Uterus (tissue), 2 donors: ENCODE results near the gene HTRA1.

Experiments
- POLR2A ChIP-seq, 2 donors: fragments of 450-650 bp; IDR thresholded peaks; one replicate each; pipeline ENCODE4 v1.6.1; 2016; ENCODE audit warnings: antibody characterized with exemption in 2 of 2, mild to moderate bottlenecking in 1 of 2, moderate library complexity in 1 of 2
- TF ChIP-seq, protein P1 (sequence below), 4 experiments: fragments of 200-600 bp in 2 of 4; fragments of 450-650 bp in 2 of 4; sonication (generic) in 2 of 4; IDR thresholded peaks; one replicate each; pipeline ENCODE4 v1.5.1; 2016 to 2019; ENCODE audit warnings: antibody characterized with exemption in 4 of 4, mild to moderate bottlenecking in 2 of 4, moderate library complexity in 1 of 4

DNA sequence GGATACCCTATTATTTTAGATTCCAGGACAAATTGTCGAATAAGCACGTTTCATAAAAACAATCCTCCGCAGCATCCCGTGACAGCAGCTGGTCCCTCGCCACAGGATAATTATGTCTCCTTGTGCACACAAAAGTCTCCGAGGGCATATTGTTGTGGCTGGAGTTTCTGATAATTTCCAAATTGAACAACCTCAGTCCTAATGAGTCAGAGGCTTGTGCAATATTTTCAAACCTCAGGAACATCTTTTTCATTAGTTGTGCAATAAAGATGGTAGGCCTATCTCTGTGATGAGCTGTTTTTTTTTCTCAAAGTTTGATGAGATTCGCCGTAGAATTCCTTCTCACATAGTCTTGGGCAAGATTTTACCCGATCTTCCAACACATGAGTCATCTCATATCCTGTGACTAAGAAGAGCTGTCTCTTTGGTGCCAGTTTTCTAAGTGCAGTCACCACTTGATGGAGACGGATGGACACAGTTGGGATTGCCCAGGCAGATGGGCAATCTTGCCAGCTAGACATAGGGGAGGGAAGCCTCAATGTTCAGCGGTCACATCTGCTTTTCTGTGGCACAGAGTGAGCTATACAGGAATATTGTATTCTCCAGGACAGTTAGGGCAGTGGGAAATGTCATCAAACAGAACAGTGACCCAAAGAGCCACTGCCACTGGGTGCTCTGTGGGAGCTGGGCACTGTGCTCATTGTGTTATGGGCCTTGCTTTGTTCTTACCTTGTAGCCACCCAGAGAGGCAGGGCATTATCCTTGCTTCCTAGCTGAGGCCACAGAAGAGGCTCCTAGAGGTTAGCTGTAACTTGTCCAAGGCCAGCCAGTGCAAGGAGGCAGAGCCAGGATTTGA, 7.8 kb downstream of the HTRA1 start:
- TF ChIP-seq, protein P1, sequence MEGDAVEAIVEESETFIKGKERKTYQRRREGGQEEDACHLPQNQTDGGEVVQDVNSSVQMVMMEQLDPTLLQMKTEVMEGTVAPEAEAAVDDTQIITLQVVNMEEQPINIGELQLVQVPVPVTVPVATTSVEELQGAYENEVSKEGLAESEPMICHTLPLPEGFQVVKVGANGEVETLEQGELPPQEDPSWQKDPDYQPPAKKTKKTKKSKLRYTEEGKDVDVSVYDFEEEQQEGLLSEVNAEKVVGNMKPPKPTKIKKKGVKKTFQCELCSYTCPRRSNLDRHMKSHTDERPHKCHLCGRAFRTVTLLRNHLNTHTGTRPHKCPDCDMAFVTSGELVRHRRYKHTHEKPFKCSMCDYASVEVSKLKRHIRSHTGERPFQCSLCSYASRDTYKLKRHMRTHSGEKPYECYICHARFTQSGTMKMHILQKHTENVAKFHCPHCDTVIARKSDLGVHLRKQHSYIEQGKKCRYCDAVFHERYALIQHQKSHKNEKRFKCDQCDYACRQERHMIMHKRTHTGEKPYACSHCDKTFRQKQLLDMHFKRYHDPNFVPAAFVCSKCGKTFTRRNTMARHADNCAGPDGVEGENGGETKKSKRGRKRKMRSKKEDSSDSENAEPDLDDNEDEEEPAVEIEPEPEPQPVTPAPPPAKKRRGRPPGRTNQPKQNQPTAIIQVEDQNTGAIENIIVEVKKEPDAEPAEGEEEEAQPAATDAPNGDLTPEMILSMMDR (IDR thresholded peaks at IDR 0.05), result no peak
- TF ChIP-seq POLR2A (IDR thresholded peaks at IDR 0.05), result no peak
